H1 (cell line): ENCODE results near the gene PNMA6E.

Source experiments
- ASH2L ChIP-seq: fragments of 200-600, 300-600 bp; sonication (generic); IDR thresholded peaks from one replicate; pipeline ENCODE4 v1.7.1; 2017; ENCODE audit warnings: low read length
- BACH1 ChIP-seq: IDR thresholded peaks from 2 replicates; pipeline ENCODE4 v1.6.1; 2012; ENCODE audit warnings: low read length, improper control_type of control experiment
- CTCF ChIP-seq, 3 experiments: IDR thresholded peaks; 1 replicate in 2 of 3; 2 replicates in 1 of 3; pipeline versions ENCODE4 v1.5.1 to v1.6.1; 2011; ENCODE audit warnings: low read length in 3 of 3, mild to moderate bottlenecking in 3 of 3, inconsistent platforms in 2 of 3, low read depth in 1 of 3, moderate library complexity in 1 of 3; ENCODE audit not compliant: insufficient read depth in 1 of 3; ENCODE audit errors: control extremely low read depth in 1 of 3
- KDM1A ChIP-seq: fragments of 200-600, 300-600 bp; sonication (generic); IDR thresholded peaks from 2 replicates; pipeline ENCODE4 v1.7.1; 2016; ENCODE audit warnings: mild to moderate bottlenecking, low read length, borderline replicate concordance
- POLR2AphosphoS5 ChIP-seq: IDR thresholded peaks from 2 replicates; pipeline ENCODE4 v1.6.1; 2011; ENCODE audit warnings: low read depth, low read length
- RAD21 ChIP-seq, 2 experiments: IDR thresholded peaks in 1 of 2; conservative IDR thresholded peaks in 1 of 2; 2 replicates each; pipeline ENCODE4 v1.6.1; 2011; ENCODE audit warnings: low read depth in 2 of 2, low read length in 2 of 2, improper control_type of control experiment in 1 of 2, inconsistent platforms in 1 of 2, mild to moderate bottlenecking in 1 of 2, moderate library complexity in 1 of 2
- SP4 ChIP-seq: IDR thresholded peaks from 2 replicates; pipeline ENCODE4 v1.6.1; 2012; ENCODE audit warnings: low read length, inconsistent platforms
- TCF12 ChIP-seq: IDR thresholded peaks from 2 replicates; pipeline ENCODE4 v1.6.1; 2011; ENCODE audit warnings: low read depth, mild to moderate bottlenecking, low read length

GRCh38 chrX:153438532-153438931 is 37.4 kb upstream of the PNMA6E start:
- TF ChIP-seq ASH2L (no peak), SP4 (no peak), RAD21 (IDR thresholded peaks at IDR 0.05 in 1 of 2, conservative IDR thresholded peaks at IDR 0.05 in 1 of 2; ENCODE audit: low read depth in 2 of 2, low read length in 2 of 2) (peak; percentile 46 to 64; a peak in 3 of 4 replicates), CTCF (IDR thresholded peaks at IDR 0.05; ENCODE audit: control extremely low read depth in 1 of 3, insufficient read depth in 1 of 3, low read depth in 1 of 3, low read length in 3 of 3) (peak in 2 of 3 experiments; percentile 39 to 45; a peak in 3 of 4 replicates), TCF12 (no peak), POLR2AphosphoS5 (no peak), KDM1A (no peak), BACH1 (no peak)
